Esophagus muscularis mucosa (tissue), 4 donors: Measurements from ENCODE around the gene NEUROD2. TPM values are rescaled to one million over a fixed set of nuclear protein-coding genes. Genes with fewer than 3 reads are reported as not detected.

Source experiments
- DNase-seq: peaks from one replicate; pipeline ENCODE4 v3.0.0-alpha.2; 2017; ENCODE audit errors: extremely low spot score
- H3K27ac ChIP-seq, 4 donors: fragments of 200-600 bp; sonication (generic); replicated peaks in 1 of 4; 1 replicate in 3 of 4; 2 replicates in 1 of 4; pipeline ENCODE4 v1.5.1; 2016 to 2019; ENCODE audit warnings: mild to moderate bottlenecking in 1 of 4
- H3K27me3 ChIP-seq, 4 donors: fragments of 200-600 bp; sonication (generic); one replicate each; pipeline versions ENCODE4 v1.5.1 to v1.6.0; 2016 to 2019
- H3K36me3 ChIP-seq, 4 donors: fragments of 200-600 bp; sonication (generic); one replicate each; pipeline ENCODE4 v1.5.1; 2016 to 2019
- H3K4me1 ChIP-seq, 4 donors: fragments of 200-600 bp; sonication (generic); one replicate each; pipeline ENCODE4 v1.5.1; 2016 to 2019
- H3K4me3 ChIP-seq, 4 donors: fragments of 200-600 bp; sonication (generic); 1 replicate in 2 of 4; 2 replicates in 2 of 4; pipeline ENCODE4 v1.5.1; 2016 to 2019; ENCODE audit warnings: mild to moderate bottlenecking in 4 of 4, moderate library complexity in 1 of 4
- H3K9me3 ChIP-seq, 4 donors: fragments of 200-600 bp; sonication (generic); 1 replicate in 3 of 4; 2 replicates in 1 of 4; pipeline ENCODE4 v1.5.1; 2016 to 2019
- CTCF ChIP-seq, 3 experiments: fragments of 200-600 bp in 2 of 3; fragments of 450-650 bp in 1 of 3; sonication (generic) in 2 of 3; IDR thresholded peaks; one replicate each; pipeline ENCODE4 v1.5.1; 2017 to 2019; ENCODE audit warnings: antibody characterized with exemption in 3 of 3, mild to moderate bottlenecking in 2 of 3, moderate library complexity in 1 of 3
- EP300 ChIP-seq: sonication (generic); formaldehyde crosslinking; IDR thresholded peaks from one replicate; pipeline ENCODE4 v1.6.1; 2017; ENCODE audit warnings: antibody characterized with exemption
- POLR2A ChIP-seq: fragments of 450-650 bp; IDR thresholded peaks from one replicate; pipeline ENCODE4 v1.6.1; 2017; ENCODE audit warnings: antibody characterized with exemption, moderate library complexity, mild to moderate bottlenecking, low read depth
- POLR2AphosphoS5 ChIP-seq, 2 donors: sonication (generic); formaldehyde crosslinking; IDR thresholded peaks; one replicate each; pipeline ENCODE4 v1.6.1; 2017; ENCODE audit warnings: antibody characterized with exemption in 2 of 2
- WGBS: methylation state at CpG from one replicate; pipeline ENCODE4 v1.1.5; 2018; 5-methylcytosine and 5-hydroxymethylcytosine counted together
- intact Hi-C: fragments of 100-400 bp; cut with DNase I; formaldehyde crosslinking; loops from one replicate; pipeline ENCODE4 v1.15.1; 2023
- total RNA-seq, 4 donors: library from RNA; depleted of rRNA; stranded (reverse); fragments of >200 nt; gene quantifications; one replicate each; pipeline versions ENCODE4 v1.1.0 to v1.2.1, GENCODE V29; 2016

NEUROD2 gene
- total RNA-seq, 4 donors from 2014 or later, result not detected

DNA sequence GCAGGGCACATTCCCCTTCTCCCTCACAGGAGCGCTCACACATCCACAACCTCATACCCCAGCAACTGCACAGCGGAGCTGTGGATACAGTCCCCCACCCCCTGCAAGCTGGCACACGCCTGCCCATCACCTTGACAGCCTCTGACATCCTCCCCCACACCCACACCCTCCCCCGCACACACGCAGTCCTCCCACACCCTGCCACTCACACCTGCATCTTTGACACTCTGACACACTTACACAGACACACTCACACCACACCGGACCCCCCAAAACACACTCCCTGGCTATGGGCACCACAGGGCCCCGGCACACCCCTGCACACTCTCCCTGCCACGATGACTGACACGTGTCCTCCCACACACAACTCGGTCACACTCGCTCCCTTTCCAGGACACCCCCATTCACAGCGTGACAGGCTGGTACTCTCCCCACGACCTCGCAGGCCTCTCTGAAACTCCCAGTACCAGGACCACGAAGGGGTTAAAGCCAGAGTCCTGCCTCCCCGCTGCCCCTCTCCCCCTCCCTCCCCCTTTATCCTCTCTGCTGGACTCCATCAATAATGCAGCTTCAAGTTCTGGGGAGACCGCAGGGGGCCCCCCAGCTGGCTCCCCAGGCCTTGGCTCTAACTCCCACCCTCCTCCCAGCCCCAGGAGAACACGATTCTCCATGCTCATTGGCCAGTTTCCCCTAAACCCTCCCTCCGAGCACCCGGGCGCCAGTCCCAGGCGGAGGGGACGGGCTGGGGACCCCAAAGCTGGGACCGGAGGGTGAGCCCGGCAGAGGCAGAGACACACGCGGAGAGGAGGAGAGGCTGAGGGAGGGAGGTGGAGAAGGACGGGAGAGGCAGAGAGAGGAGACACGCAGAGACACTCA, 18.7 kb upstream of the NEUROD2 start, which contains the start of gene PPP1R1B:
TSS of gene PPP1R1B (plus strand) at position 782 of the 876 bp plus-strand sequence. CDS start 441 bp downstream, outside the sequence.
- TF ChIP-seq CTCF (IDR thresholded peaks at IDR 0.05) (no peak), EP300 (no peak), POLR2A (no peak), POLR2AphosphoS5 (IDR thresholded peaks at IDR 0.05) (no peak)
- intact Hi-C loops, result no loop called here
- peak within 1 kb of the TSS in 3 of 4 donors; percentile 1 to 50 (median 26) for H3K27ac ChIP-seq
- peaks cover 11 to 36% (median 29%) of the 10 kb centered on the region in 4 donors for H3K4me1 ChIP-seq
- 13% methylated on average over 29 of the region's 29 CpGs for WGBS
- H3K4me3 ChIP-seq, result peak within 1 kb of the TSS; percentile 27 to 56 (median 41)
- no peaks in the 10 kb centered on the region for H3K9me3 ChIP-seq
- peaks cover 0 to 83% (median 27%) of the 10 kb centered on the region in 4 donors for H3K27me3 ChIP-seq
- DNase-seq, result no peak
- no peaks in the 10 kb centered on the region for H3K36me3 ChIP-seq

GRCh38 chr17:39625198-39625785, 17.6 kb upstream of the NEUROD2 start:
- Histone ChIP-seq H3K4me1 (peaks cover 11 to 36% (median 29%) of the 10 kb centered on the region in 4 donors), H3K4me3 (no peak overlapping the region), H3K27ac (no peak overlapping the region), H3K36me3 (no peaks in the 10 kb centered on the region), H3K9me3 (no peaks in the 10 kb centered on the region), H3K27me3 (peaks cover 0 to 77% (median 25%) of the 10 kb centered on the region in 4 donors)
- 87% methylated on average over 5 of the region's 5 CpGs for WGBS
- intact Hi-C loops, result no loop called here
- no peak for DNase-seq
- no peak for TF ChIP-seq POLR2AphosphoS5 (IDR thresholded peaks at IDR 0.05)
- no peak for TF ChIP-seq EP300
- no peak for TF ChIP-seq POLR2A
- TF ChIP-seq CTCF (IDR thresholded peaks at IDR 0.05), result no peak

DNA sequence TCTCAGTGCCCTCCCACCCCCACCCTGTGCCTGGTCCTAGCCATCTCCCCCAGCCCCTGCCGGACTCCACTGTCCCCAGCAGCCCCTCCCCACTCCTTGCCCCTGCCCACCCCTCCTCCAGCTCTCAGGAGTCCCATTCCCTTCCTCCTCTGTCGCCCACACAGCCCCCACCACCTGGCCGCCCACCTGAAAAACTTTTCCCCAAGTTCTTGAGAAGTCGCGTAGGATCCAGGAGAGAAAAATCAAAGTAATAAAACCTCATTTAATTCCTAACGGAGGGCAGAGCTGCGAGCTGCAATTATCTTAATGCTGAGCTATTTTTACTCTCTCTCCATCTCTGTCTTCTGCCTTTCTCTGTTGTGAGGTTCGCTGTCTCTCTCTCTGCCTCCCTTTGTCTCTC, 16.6 kb upstream of the NEUROD2 start:
- Histone ChIP-seq H3K4me1 (peaks cover 11 to 36% (median 29%) of the 10 kb centered on the region in 4 donors), H3K4me3 (no peak overlapping the region), H3K27me3 (peaks cover 0 to 68% (median 22%) of the 10 kb centered on the region in 4 donors), H3K9me3 (no peaks in the 10 kb centered on the region), H3K27ac (no peak overlapping the region), H3K36me3 (no peaks in the 10 kb centered on the region)
- 78% methylated on average over 8 of the region's 8 CpGs for WGBS
- no peak for DNase-seq
- TF ChIP-seq CTCF (IDR thresholded peaks at IDR 0.05) (no peak), POLR2AphosphoS5 (IDR thresholded peaks at IDR 0.05) (no peak), EP300 (no peak), POLR2A (no peak)
- intact Hi-C loops, result loop anchor here (5.0 kb wide), 1 partner anchor 103 kb away; no protein-coding TSS in a partner anchor

- intact Hi-C loops, result loop anchor here (2.0 to 5.0 kb wide), 2 partner anchors 75 to 104 kb away; no protein-coding TSS in a partner anchor
- 7% methylated on average over 5 of the region's 16 CpGs for WGBS
- Histone ChIP-seq H3K4me3 (no peak overlapping the region), H3K9me3 (no peaks in the 10 kb centered on the region), H3K36me3 (no peaks in the 10 kb centered on the region), H3K27me3 (peaks cover 0 to 59% (median 22%) of the 10 kb centered on the region in 4 donors), H3K4me1 (peaks cover 11 to 42% (median 34%) of the 10 kb centered on the region in 4 donors), H3K27ac (no peak overlapping the region)
- peak; percentile 95 for DNase-seq
- TF ChIP-seq POLR2A (no peak), CTCF (IDR thresholded peaks at IDR 0.05) (peak; percentile 93 to 96 (median 95))
Observed at GRCh38 chr17:39623356-39623950, 15.7 kb upstream of the NEUROD2 start.
